Measurements from ENCODE around the gene TIPARP. TPM values are rescaled to one million over a fixed set of nuclear protein-coding genes. Genes with fewer than 3 reads are reported as not detected.
"Not testable (repeated sequence)": the region's sequence is repeated elsewhere in the genome, so short reads cannot be mapped to it uniquely, and the experiment has no call there.

TIPARP gene
- total RNA-seq, 1 experiment from 2014 or later = 13.4 TPM

DNA sequence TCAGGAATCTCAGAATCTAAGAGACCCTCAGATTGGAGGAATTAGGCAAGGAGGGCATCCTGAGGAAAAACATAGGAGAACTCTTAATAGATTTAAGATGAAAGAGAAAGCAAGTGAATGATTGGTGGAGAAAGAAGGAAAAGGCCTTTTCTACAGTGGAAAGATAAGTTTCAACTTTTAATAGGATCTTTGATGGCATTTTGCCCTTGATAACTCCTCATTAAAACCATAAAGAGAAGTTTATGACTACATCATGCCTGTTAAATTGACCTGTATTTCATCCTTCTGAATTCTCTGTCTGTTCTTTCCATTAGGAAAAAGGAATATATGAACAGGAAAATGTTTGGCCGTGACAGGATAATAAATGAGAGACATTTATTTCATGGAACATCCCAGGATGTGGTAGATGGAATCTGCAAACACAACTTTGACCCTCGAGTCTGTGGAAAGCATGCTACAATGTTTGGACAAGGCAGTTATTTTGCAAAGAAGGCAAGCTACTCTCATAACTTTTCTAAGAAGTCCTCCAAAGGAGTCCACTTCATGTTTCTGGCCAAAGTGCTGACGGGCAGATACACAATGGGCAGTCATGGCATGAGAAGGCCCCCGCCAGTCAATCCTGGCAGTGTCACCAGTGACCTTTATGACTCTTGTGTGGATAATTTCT is 30.1 kb downstream of the TIPARP start:
- Histone ChIP-seq H3K4me3 (ENCODE audit: insufficient read depth, low read depth, low read length) (no peak overlapping the region), H3K27me3 (ENCODE audit: control insufficient read depth, insufficient read depth, low read length) (no peaks in the 10 kb centered on the region), H3K36me3 (replicated peaks; ENCODE audit: control insufficient read depth, insufficient read depth, low read length) (peaks cover 6% of the 10 kb centered on the region)
- DNase-seq = no peak

DNA sequence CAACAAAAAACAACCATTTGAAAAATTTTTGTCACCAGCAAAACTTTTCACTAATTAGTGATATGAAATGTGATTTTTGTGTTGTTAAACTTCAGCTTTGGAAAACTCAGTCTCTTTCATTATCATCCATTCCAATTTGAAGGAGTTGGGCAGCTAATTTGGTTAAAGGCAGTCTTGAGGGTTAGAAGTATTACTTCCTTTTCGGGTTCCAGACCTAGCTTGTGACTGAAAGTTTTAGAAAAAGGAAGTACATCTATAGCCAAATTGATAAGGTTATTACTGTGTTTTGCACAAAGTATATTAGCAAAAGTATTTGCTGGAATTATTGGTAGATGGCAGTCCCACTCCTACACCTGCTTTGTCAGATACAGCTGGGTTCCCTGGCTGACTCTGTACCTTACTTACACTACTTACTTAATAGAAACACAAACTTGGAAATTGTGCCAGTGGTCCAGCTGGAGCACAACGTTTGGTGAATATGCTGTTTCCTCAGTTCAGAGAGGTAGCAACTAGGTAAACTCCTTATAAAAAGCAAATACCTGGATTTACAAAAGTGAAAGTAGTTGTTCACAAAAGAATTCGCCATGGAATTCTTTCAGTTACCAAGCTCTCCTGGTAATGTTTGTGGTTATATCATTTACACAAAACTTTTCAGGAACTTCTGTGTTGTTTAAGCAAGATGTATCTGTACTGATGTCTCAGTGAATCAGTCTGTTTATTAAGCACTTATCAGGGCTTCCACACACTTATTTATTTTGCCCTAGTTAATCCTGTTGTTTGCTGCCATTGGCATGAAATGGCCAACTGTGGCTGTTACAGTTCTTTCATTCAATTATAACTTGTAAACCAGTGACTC is 31.6 kb downstream of the TIPARP start:
- H3K4me3 ChIP-seq (ENCODE audit: insufficient read depth, low read depth, low read length) = no peak overlapping the region
- DNase-seq = no peak
- H3K27me3 ChIP-seq (ENCODE audit: control insufficient read depth, insufficient read depth, low read length) = no peaks in the 10 kb centered on the region
- peaks cover 6% of the 10 kb centered on the region for H3K36me3 ChIP-seq (replicated peaks; ENCODE audit: control insufficient read depth, insufficient read depth, low read length)

DNA sequence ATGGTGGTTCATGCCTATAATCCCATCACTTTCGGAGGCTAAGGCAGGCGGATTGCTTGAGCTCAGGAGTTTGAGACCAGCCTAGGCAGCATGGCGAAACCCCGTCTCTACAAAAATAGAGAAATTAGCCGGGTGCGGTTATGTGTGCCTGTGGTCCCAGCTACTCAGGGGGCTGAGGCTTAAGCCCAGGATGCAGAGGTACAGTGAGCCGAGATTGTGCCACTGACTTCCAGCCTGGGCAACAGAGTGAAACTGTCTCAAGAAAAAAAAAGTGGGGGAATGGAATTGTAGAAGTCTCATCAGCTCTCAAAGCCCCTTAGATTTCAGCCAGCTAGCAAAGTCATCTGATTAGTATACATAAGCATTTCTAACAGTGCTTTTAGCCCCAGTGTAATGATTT is 33.2 kb downstream of the TIPARP start:
- DNase-seq = no peak
- H3K36me3 ChIP-seq (replicated peaks; ENCODE audit: control insufficient read depth, insufficient read depth, low read length) = peaks cover 6% of the 10 kb centered on the region
- no peaks in the 10 kb centered on the region for H3K27me3 ChIP-seq (ENCODE audit: control insufficient read depth, insufficient read depth, low read length)
- H3K4me3 ChIP-seq (ENCODE audit: insufficient read depth, low read depth, low read length) = no peak overlapping the region

DNA sequence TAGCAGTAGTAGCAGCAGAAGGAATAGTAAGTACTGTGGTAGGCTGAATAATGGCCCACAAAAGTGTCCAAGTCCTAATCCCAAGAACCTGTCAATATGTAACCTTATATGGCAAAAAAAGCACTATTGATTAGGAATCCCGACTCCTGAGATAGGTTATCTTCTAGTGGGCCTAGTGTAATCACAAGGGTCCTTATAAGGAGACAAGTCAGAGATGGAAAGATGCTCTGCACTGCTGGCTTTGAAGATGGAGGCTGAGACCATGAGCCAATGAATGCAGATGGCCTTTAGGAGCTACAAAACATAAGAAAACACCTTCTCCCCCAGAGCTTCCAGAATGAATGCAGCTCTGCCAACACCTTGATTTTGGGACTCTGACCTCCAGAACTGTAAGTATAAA is 36.0 kb downstream of the TIPARP start:
- H3K27me3 ChIP-seq (ENCODE audit: control insufficient read depth, insufficient read depth, low read length) = no peaks in the 10 kb centered on the region
- H3K4me3 ChIP-seq (ENCODE audit: insufficient read depth, low read depth, low read length) = no peak overlapping the region
- no peak for DNase-seq
- H3K36me3 ChIP-seq (replicated peaks; ENCODE audit: control insufficient read depth, insufficient read depth, low read length) = no peaks in the 10 kb centered on the region

DNA sequence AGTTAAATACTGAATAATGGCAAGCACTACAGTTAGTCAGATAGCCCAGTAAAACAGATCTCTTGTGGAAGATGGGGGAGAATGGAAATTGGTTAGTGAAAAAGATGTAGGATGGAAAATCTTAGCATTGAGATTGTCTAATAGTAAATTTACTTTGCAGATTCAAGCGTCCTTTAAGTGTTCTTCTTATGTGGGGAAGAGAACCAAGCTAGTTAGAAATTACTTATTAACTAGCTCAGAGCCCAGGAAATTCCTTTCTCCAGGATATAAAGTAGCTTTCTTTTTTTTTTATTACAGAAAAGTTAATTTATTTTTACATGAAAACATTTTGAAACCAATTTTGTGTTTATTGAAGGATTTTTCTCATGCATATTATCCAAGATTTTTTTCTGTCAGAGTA is 36.7 kb downstream of the TIPARP start:
- DNase-seq = no peak
- Histone ChIP-seq H3K36me3 (replicated peaks; ENCODE audit: control insufficient read depth, insufficient read depth, low read length) (no peaks in the 10 kb centered on the region), H3K4me3 (ENCODE audit: insufficient read depth, low read depth, low read length) (no peak overlapping the region), H3K27me3 (ENCODE audit: control insufficient read depth, insufficient read depth, low read length) (no peaks in the 10 kb centered on the region)

DNA sequence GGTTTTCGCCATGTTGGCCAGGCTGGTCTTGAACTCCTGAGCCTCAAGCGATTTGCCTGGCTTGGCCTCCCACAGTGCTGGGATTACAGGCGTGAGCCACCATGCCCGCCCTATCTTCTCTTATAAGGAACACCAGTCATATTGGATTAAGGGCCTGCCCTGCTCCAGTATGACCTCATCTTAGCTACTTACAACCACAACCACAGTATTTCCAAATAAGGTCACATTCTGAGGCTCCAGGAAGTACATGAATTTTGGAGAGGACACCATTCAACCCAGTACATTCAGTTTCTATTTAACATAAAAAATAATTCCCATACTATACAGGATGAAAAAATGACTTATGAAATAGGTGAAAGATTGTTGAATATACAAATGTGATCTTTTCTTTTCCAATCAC is 37.6 kb downstream of the TIPARP start:
- not testable (repeated sequence) for H3K36me3 ChIP-seq (replicated peaks; ENCODE audit: control insufficient read depth, insufficient read depth, low read length); H3K27me3 ChIP-seq (ENCODE audit: control insufficient read depth, insufficient read depth, low read length); H3K4me3 ChIP-seq (ENCODE audit: insufficient read depth, low read depth, low read length); DNase-seq

DNA sequence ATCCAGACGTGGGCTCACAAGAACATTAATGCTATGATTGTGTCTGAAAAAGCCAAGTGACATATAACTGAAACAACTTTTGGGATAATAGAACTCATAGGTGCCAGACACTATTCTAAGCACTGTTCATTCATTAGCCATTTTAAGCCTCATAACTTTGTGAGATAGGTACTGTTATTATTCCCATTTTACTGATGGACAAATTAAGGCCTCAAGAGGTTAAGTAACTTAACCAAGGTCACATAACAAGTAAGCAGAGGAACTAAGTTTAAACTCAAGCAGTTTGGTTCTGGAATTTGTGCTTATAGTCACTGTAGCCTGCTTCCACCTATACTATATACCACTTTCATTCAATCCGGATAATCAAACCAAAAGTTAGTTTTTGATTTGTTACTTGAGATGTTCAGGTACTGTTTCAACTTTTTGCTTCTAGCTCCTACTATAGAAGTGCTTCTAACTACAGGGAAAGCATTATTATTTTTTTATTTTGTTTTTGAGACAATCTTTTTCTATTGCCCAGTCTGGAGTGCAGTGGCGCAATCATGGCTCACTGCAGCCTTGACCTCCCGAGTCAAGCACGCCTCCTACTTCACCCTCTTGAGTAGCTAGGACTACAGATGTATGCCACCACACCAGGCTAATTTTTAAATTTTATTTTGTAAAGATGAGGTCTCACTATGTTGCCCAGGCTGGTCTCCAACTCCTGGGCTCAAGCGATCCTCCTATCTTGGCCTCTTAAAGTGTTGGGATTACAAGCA is 41.9 kb downstream of the TIPARP start:
- Histone ChIP-seq H3K4me3 (ENCODE audit: insufficient read depth, low read depth, low read length) (no peak overlapping the region), H3K36me3 (replicated peaks; ENCODE audit: control insufficient read depth, insufficient read depth, low read length) (no peaks in the 10 kb centered on the region), H3K27me3 (ENCODE audit: control insufficient read depth, insufficient read depth, low read length) (no peaks in the 10 kb centered on the region)
- DNase-seq = no peak

DNA sequence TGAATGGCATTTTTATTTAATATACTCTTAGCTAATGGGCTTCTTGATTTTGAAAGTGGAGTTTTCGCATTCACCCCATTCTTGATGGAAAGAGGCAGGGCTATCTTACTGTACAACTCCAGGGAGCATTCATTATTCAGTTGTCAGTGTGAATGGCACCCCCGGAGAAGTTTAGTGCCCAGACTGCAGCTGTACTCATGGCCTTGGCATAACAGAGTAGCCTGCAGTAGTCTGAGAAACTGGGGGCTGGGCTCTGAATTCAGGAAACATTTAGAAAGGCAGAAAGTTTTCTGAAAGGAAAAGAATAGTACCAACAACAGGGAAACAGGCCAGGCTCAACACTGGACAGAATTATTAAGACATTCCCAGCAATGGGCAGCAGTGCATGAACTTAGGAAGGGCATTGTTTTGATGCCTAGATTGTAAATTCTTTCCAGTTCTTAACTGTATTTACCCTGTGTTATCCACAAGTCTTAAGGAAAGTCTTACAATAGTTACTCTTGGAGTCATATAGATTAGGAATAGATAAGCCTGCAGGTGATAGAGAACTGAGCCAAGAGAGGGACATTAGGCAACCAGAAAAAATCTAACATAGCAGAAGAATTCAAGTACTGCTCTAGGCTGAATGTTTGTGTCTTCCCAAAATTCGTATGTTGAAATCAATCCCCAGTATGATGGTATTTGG is 44.4 kb downstream of the TIPARP start:
- DNase-seq = no peak
- Histone ChIP-seq H3K36me3 (replicated peaks; ENCODE audit: control insufficient read depth, insufficient read depth, low read length) (no peaks in the 10 kb centered on the region), H3K4me3 (ENCODE audit: insufficient read depth, low read depth, low read length) (no peak overlapping the region), H3K27me3 (ENCODE audit: control insufficient read depth, insufficient read depth, low read length) (no peaks in the 10 kb centered on the region)

DNA sequence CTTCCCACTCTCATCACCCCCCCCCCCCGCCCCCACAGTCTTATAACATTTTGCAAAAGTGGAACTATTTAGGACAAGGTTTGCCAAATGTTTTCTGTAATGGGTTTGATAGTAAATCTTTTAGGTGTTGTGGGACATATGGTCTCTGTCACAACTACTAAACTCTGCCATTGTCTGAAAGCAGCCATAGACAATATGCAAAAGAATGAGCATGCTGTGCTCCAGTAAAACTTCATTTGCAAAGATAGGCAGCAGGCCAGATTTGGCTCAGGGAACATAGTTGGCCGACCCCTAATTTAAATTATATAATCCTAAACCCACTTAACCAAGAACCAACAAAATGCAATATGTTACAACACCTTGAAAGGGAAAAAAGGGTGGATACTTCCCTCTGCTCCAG is 46.4 kb downstream of the TIPARP start:
- no peaks in the 10 kb centered on the region for H3K27me3 ChIP-seq (ENCODE audit: control insufficient read depth, insufficient read depth, low read length)

DNA sequence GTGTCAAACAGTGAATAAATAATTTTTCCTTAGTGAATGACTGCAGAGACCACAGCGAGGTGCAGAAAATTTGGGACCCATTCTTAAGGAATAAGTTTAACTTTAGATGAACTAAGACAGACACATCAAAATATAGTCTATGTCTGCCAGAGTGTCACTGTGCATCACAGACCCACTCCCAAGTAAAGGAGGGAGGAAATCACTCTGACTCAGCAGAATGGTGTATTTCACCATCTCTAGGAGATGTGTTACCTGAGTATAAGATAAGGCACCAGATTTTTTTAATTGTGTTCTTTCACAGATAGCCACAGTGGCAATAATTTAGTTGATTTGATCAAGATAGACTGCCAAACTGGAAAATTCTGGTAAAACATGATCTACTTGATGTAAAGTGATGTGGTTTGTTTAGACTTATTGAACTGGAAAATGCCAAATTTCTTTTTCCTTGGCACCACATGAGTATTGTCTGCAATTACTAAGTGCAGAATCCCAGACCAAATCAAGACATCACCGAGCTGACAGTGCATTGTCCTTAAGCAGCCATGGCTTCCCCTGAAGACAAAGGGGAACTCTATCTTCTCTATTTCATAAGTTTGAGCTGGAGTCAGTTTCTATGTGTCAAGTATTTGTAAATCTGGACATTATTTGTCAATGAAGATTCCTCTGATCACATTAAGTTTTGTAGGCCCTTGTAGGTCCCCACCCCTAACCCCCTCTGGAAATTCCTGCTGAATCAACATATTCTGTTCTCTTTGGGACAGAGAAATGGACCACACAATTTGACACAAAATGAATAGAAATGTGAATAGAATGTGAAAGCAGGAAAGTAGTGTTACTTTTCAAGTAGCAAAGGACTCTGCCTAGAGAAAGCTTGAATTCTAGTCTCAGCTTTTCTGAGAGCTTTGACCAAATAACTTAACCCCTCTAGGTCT is 47.6 kb downstream of the TIPARP start:
- no peak for DNase-seq
- Histone ChIP-seq H3K36me3 (replicated peaks; ENCODE audit: control insufficient read depth, insufficient read depth, low read length) (no peaks in the 10 kb centered on the region), H3K4me3 (ENCODE audit: insufficient read depth, low read depth, low read length) (no peak overlapping the region), H3K27me3 (ENCODE audit: control insufficient read depth, insufficient read depth, low read length) (no peaks in the 10 kb centered on the region)

More for the DNA sequence above, 46.4 kb downstream of the TIPARP start:
- no peak for DNase-seq
- Histone ChIP-seq H3K36me3 (replicated peaks; ENCODE audit: control insufficient read depth, insufficient read depth, low read length) (no peaks in the 10 kb centered on the region), H3K4me3 (ENCODE audit: insufficient read depth, low read depth, low read length) (no peak overlapping the region)

DNA sequence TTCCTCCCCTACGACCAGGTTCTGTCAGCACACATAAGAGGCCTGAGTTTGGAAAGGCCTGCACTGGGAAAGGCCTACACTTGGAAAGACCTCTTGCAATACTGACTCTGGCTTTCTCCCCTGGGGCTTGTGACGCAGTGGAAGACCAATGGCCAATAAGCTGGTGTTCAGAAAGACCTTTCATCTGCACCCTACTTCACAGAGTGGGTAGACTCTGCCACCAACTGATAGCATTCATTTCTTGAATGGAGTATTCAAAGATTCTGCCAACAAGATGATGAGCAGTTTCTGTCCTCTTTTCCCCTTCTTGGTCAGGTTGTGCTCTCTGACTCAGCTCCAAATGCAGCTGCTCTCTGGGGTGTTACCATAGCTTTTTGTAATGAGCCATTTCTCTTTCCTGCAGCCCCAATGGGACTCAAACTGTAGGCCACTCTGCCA is 48.8 kb downstream of the TIPARP start:
- DNase-seq = no peak
- Histone ChIP-seq H3K36me3 (replicated peaks; ENCODE audit: control insufficient read depth, insufficient read depth, low read length) (no peaks in the 10 kb centered on the region), H3K4me3 (ENCODE audit: insufficient read depth, low read depth, low read length) (no peak overlapping the region), H3K27me3 (ENCODE audit: control insufficient read depth, insufficient read depth, low read length) (no peaks in the 10 kb centered on the region)

DNA sequence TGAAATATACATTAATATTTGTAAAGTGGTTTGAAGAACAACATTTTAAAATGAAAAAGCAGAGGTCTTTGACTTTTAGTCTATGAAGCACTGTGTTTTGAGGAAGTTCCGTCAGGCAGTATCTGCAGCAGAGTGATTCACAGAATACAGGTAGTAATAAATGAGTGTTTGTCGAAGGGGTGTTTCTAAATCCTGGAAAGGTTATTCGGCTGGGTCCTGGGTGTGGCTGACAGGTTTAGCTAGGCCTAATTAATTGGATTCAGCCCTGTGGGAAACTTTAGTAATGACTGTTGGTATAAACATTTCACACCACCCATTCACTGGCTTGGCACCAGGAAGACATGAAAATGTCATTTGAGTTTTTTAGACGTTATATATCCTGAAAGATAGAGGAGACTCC is 51.3 kb downstream of the TIPARP start:
- no peak for DNase-seq
- no peak overlapping the region for H3K4me3 ChIP-seq (ENCODE audit: insufficient read depth, low read depth, low read length)
- no peaks in the 10 kb centered on the region for H3K36me3 ChIP-seq (replicated peaks; ENCODE audit: control insufficient read depth, insufficient read depth, low read length)
- H3K27me3 ChIP-seq (ENCODE audit: control insufficient read depth, insufficient read depth, low read length) = no peaks in the 10 kb centered on the region

DNA sequence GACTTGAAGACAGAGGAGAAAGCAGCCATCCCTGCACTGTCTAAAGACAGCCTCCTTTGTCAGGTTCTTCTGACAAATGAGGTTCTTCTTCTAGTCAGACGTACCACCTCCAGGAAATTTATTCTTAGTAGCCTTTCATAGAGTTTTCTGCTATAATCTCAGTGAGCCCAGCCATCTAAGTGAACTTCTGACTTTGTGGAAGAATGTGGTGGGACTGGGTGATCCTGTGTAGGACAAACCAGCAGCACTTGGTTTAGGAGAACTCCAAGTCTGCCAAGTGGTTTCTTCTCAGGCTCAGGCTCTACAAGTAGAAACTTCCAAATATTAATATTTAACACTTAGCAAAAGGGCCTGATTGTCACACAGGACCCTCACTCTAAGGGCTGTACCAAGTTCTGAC is 52.1 kb downstream of the TIPARP start:
- no peak for DNase-seq
- H3K36me3 ChIP-seq (replicated peaks; ENCODE audit: control insufficient read depth, insufficient read depth, low read length) = no peaks in the 10 kb centered on the region
- H3K27me3 ChIP-seq (ENCODE audit: control insufficient read depth, insufficient read depth, low read length) = no peaks in the 10 kb centered on the region
- H3K4me3 ChIP-seq (ENCODE audit: insufficient read depth, low read depth, low read length) = no peak overlapping the region
